Ovary (tissue), 9 donors: Measurements from ENCODE around the gene RAB10. TPM values are rescaled to one million over a fixed set of nuclear protein-coding genes. Genes with fewer than 3 reads are reported as not detected.

Experiments
- DNase-seq, 5 donors: peaks; one replicate each; pipeline ENCODE4 v3.0.0-alpha.2; 2019 to 2020
- H3K27ac ChIP-seq, 2 donors: fragments of 200-600 bp; one replicate each; pipeline versions ENCODE4 v1.5.1 to v1.8.0; 2019 to 2022
- H3K27me3 ChIP-seq: fragments of 200-600 bp; one replicate; pipeline ENCODE4 v1.8.0; 2022
- H3K36me3 ChIP-seq: fragments of 200-600 bp; sonication (generic); one replicate; pipeline ENCODE4 v1.5.1; 2019
- H3K4me1 ChIP-seq: one replicate; pipeline ENCODE4 v1.8.1; 2013; ENCODE audit warnings: mild to moderate bottlenecking, moderate library complexity; ENCODE audit not compliant: insufficient read depth
- H3K4me3 ChIP-seq: fragments of 200-600 bp; sonication (generic); one replicate; pipeline ENCODE4 v1.5.1; 2017
- H3K9me3 ChIP-seq, 2 donors: fragments of 200-600 bp in 1 of 2; sonication (generic) in 1 of 2; one replicate each; pipeline versions ENCODE4 v1.5.1 to v1.8.1; 2013 to 2019; ENCODE audit warnings: mild to moderate bottlenecking in 1 of 2, moderate library complexity in 1 of 2
- EP300 ChIP-seq: sonication (generic); formaldehyde crosslinking; IDR thresholded peaks from one replicate; pipeline ENCODE4 v1.6.1; 2017; ENCODE audit warnings: antibody characterized with exemption
- POLR2A ChIP-seq: fragments of 450-650 bp; IDR thresholded peaks from one replicate; pipeline ENCODE4 v1.6.1; 2017; ENCODE audit warnings: antibody characterized with exemption, mild to moderate bottlenecking, moderate library complexity
- WGBS, 3 donors: extraction: QIAGEN DNeasy Blood & Tissue Kit in 1 of 3; methylation state at CpG; one replicate each; pipeline versions ENCODE4 v1.1.5 to v1.1.7; 2013 to 2017; 5-methylcytosine and 5-hydroxymethylcytosine counted together
- intact Hi-C, 4 donors: fragments of 100-400 bp; cut with DNase I; formaldehyde crosslinking; loops; one replicate each; pipeline versions ENCODE4 v1.11.0 to v1.15.1; 2022 to 2023
- polyA plus RNA-seq, 2 donors: library from polyadenylated mRNA; stranded (reverse); fragments of 200-250 nt in 1 of 2; fragments of 350-450 nt in 1 of 2; fragmentation: Illumina TruSeq in 1 of 2; extraction: RNeasy Lipid Tissue Mini Kit (QIAGEN cat#74804) in 1 of 2; gene quantifications; one replicate each; pipeline ENCODE4 v1.2.3, GENCODE V29; 2013 to 2014
- total RNA-seq, 7 donors: library from RNA; depleted of rRNA in 2 of 7; stranded (reverse); fragments of >200 nt in 2 of 7; fragmentation: NEBNext Ultra II Directional in 3 of 7; extraction: Animal tissue kit (Norgen Biotek cat#: 25700) in 3 of 7; gene quantifications; one replicate each; pipeline versions ENCODE4 v1.1.0 to v1.2.4, GENCODE V29; 2016 to 2023
- TF ChIP-seq, protein P1 (sequence below), 3 donors: fragments of 450-650 bp in 2 of 3; fragments of 200-600 bp in 1 of 3; IDR thresholded peaks; one replicate each; pipeline versions ENCODE4 v1.5.1 to v1.8.0; 2016 to 2022; ENCODE audit warnings: antibody characterized with exemption in 3 of 3, mild to moderate bottlenecking in 1 of 3
- donor health status: DM: no; HTN: no; CAD: no; lungs with moderate emphysema.
- donor health status: DM: no; HTN: no; CAD: no.
- donor health status: Bipolar disorder and iron deficiency.
- donor health status: DM: yes; HTN: yes; CAD: no.
- donor health status: DM: no; HTN: no; CAD: no.
- donor health status: DM: yes; HTN: yes; CAD: no.

The RAB10 gene
- total and polyA plus RNA-seq, 9 donors, result 37.6 to 112 (median 93.6) TPM

DNA sequence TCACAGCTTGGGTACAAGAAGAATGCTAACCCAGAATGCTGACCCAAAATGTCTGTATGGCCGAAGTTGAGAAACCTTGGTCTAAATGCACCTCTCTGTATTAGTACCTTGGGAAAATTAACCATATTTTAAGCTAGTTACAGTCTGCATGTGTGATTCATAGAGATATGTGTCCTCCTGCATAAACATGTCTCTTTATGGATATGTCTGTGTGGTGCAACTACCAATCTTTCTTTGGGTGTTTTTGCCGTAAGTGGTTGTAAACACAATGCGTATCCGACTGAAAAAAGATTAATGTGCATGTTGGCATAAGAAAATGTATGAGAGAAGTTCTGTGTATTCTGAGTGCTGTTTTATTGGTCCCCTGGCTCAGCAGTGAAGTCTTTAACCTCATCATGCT, 84.8 kb downstream of the RAB10 start:
- DNase-seq, result no peak
- H3K4me1 ChIP-seq, result no peaks in the 10 kb centered on the region
- no peak overlapping the region for H3K4me3 ChIP-seq
- WGBS, 3 donors, result 70 to 79% (median 78%) methylated on average over 4 of the region's 4 CpGs
- no peaks in the 10 kb centered on the region for H3K36me3 ChIP-seq
- TF ChIP-seq, protein P1, sequence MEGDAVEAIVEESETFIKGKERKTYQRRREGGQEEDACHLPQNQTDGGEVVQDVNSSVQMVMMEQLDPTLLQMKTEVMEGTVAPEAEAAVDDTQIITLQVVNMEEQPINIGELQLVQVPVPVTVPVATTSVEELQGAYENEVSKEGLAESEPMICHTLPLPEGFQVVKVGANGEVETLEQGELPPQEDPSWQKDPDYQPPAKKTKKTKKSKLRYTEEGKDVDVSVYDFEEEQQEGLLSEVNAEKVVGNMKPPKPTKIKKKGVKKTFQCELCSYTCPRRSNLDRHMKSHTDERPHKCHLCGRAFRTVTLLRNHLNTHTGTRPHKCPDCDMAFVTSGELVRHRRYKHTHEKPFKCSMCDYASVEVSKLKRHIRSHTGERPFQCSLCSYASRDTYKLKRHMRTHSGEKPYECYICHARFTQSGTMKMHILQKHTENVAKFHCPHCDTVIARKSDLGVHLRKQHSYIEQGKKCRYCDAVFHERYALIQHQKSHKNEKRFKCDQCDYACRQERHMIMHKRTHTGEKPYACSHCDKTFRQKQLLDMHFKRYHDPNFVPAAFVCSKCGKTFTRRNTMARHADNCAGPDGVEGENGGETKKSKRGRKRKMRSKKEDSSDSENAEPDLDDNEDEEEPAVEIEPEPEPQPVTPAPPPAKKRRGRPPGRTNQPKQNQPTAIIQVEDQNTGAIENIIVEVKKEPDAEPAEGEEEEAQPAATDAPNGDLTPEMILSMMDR (IDR thresholded peaks at IDR 0.05), result no peak
- TF ChIP-seq EP300, result no peak
- TF ChIP-seq POLR2A, result no peak
- intact Hi-C loops, result no loop called here
- H3K27ac ChIP-seq, result no peak overlapping the region
- no peaks in the 10 kb centered on the region for H3K9me3 ChIP-seq
- no peaks in the 10 kb centered on the region for H3K27me3 ChIP-seq

DNA sequence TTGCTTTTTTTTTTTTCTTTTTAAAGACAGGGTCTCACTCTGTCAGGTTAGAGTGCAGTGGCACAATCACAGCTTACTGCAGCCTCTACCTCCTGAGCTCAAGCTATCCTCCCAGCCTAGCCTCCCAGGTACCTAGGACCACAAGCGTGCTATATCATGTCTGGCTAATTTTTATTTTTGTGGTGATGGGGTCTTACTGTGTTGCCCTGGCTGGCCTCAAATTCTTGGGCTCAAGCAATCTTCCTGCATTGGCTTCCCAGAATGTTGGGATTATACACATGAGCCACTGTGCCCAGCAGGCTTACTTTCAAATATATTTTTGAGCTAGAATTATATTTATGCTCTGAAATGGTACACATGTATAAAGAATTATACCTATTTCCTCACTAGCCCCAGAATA, 85.6 kb downstream of the RAB10 start:
- no peak for DNase-seq
- TF ChIP-seq, protein P1 (IDR thresholded peaks at IDR 0.05), result no peak
- TF ChIP-seq EP300, result no peak
- no peak for TF ChIP-seq POLR2A
- H3K9me3 ChIP-seq, result no peaks in the 10 kb centered on the region
- intact Hi-C loops, result no loop called here
- H3K27ac ChIP-seq, result no peak overlapping the region
- no peak overlapping the region for H3K4me3 ChIP-seq
- WGBS, 3 donors, result 96 to 100% (median 98%) methylated on average over 1 of the region's 1 CpG
- no peaks in the 10 kb centered on the region for H3K4me1 ChIP-seq
- H3K36me3 ChIP-seq, result no peaks in the 10 kb centered on the region
- no peaks in the 10 kb centered on the region for H3K27me3 ChIP-seq

DNA sequence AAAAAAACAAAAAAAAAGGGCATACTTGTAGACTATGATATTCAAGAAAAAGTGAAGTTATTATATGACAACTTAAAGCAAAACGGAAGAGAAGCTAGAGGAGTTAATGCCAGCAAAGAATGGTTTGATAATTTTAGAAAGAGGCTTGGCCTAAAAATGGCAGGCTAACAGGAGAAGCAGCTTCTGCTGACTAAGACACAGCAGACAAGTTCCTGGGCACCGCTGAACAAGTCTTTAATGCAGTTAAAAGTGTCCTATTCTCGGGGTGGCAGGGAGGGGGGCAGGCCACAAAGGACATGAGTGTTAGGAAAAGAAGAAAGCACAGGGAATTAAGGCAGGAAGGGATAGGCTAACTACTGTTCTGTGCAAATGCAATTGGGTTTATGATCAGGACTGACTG, 88.7 kb downstream of the RAB10 start:
- Histone ChIP-seq H3K27ac (no peak overlapping the region), H3K27me3 (no peaks in the 10 kb centered on the region), H3K4me1 (no peaks in the 10 kb centered on the region), H3K4me3 (no peak overlapping the region), H3K36me3 (no peaks in the 10 kb centered on the region), H3K9me3 (no peaks in the 10 kb centered on the region)
- no peak for TF ChIP-seq POLR2A
- no peak for TF ChIP-seq EP300
- TF ChIP-seq, protein P1 (IDR thresholded peaks at IDR 0.05), result no peak
- intact Hi-C loops, result no loop called here
- DNase-seq, result no peak
- 69 to 86% (median 82%) methylated on average over 3 of the region's 3 CpGs for WGBS, 3 donors

DNA sequence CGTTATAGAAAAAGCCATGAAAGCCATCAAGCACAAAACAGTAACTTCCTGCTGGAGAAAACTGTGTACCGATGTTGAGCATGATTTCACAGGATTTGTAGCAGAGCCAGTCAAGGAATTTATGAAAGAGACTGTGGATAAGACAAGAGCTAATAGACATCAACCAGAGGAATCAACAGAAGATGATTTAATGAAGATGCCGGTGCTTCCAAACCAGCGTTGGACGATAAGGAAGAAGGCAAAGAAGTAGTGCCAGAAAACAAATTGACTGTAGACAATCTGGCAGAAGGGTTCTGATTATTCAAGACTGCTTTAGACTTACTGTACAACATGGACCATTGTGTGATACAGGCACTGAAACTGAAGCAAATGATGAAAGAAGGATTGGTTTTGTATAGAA, 89.5 kb downstream of the RAB10 start:
- WGBS, 3 donors, result 50 to 76% (median 73%) methylated on average over 5 of the region's 5 CpGs
- Histone ChIP-seq H3K9me3 (no peaks in the 10 kb centered on the region), H3K27me3 (no peaks in the 10 kb centered on the region), H3K4me3 (no peak overlapping the region), H3K36me3 (no peaks in the 10 kb centered on the region), H3K27ac (no peak overlapping the region), H3K4me1 (no peaks in the 10 kb centered on the region)
- TF ChIP-seq EP300, result no peak
- TF ChIP-seq, protein P1 (IDR thresholded peaks at IDR 0.05), result no peak
- no peak for TF ChIP-seq POLR2A
- DNase-seq, result no peak
- intact Hi-C loops, result no loop called here

DNA sequence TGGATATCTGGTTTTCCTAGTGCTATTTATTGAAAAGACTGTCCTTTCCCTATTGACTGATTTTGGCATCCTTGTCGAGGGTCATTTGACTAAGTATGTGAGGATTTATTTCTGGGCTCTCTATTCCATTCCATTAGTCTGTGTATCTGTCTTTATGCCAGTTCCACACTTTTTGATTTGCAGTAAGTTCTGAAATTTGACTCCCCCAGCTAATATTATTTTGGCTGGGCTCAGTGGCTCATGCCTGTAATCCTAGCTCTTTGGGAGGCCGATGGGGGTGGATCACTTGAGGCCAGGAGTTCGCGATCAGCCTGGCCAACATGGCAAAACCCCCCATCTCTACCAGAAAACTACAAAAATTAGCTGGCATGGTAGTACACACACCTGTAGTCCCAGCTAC, 92.2 kb downstream of the RAB10 start:
- 63 to 77% (median 72%) methylated on average over 4 of the region's 4 CpGs for WGBS, 3 donors
- H3K36me3 ChIP-seq, result no peaks in the 10 kb centered on the region
- TF ChIP-seq EP300 (no peak), POLR2A (no peak)
- TF ChIP-seq, protein P1 (IDR thresholded peaks at IDR 0.05), result no peak
- H3K4me1 ChIP-seq, result no peaks in the 10 kb centered on the region
- no peaks in the 10 kb centered on the region for H3K9me3 ChIP-seq
- no peak overlapping the region for H3K27ac ChIP-seq
- DNase-seq, result no peak
- no peak overlapping the region for H3K4me3 ChIP-seq
- intact Hi-C loops, result no loop called here
- H3K27me3 ChIP-seq, result no peaks in the 10 kb centered on the region
